HG03342 (cell line): Measurements from ENCODE around the gene ETS1.

Source experiments
- ATAC-seq: cut with Tn5 transposase; IDR thresholded peaks from one replicate; pipeline ENCODE4 v1.9.1; 2021; ENCODE audit warnings: mild to moderate bottlenecking, moderate library complexity; ENCODE audit not compliant: unreplicated experiment

The ETS1 gene

GRCh38 chr11:128619007-128619406 lies 31.6 kb upstream of the ETS1 start:
- no peak for ATAC-seq

GRCh38 chr11:128618603-128619002 lies 31.2 kb upstream of the ETS1 start:
- ATAC-seq, result no peak

GRCh38 chr11:128616161-128616560 lies 28.8 kb upstream of the ETS1 start:
- ATAC-seq, result no peak

- no peak for ATAC-seq
Observed at GRCh38 chr11:128615612-128616011, 28.3 kb upstream of the ETS1 start.

- no peak for ATAC-seq
Observed at GRCh38 chr11:128615076-128615475, 27.7 kb upstream of the ETS1 start.

- no peak for ATAC-seq
Observed at GRCh38 chr11:128614026-128614425, 26.7 kb upstream of the ETS1 start.

- no peak for ATAC-seq
Observed at GRCh38 chr11:128613300-128613995, 26.1 kb upstream of the ETS1 start.

- ATAC-seq, result peak; percentile 96
Observed at GRCh38 chr11:128610721-128611617, 23.6 kb upstream of the ETS1 start.

- no peak for ATAC-seq
Observed at GRCh38 chr11:128609785-128610184, 22.4 kb upstream of the ETS1 start.

- no peak for ATAC-seq
Observed at GRCh38 chr11:128608746-128609407, 21.5 kb upstream of the ETS1 start.

GRCh38 chr11:128607819-128608218 lies 20.5 kb upstream of the ETS1 start:
- ATAC-seq, result no peak

- ATAC-seq, result no peak
Observed at GRCh38 chr11:128604723-128605122, 17.4 kb upstream of the ETS1 start.

- ATAC-seq, result no peak
Observed at GRCh38 chr11:128603752-128604414, 16.5 kb upstream of the ETS1 start.

GRCh38 chr11:128603003-128603696 lies 15.8 kb upstream of the ETS1 start:
- no peak for ATAC-seq

- no peak for ATAC-seq
Observed at GRCh38 chr11:128599729-128600128, 12.4 kb upstream of the ETS1 start.

- ATAC-seq, result no peak
Observed at GRCh38 chr11:128598506-128599150, 11.3 kb upstream of the ETS1 start.

GRCh38 chr11:128598096-128598495 lies 10.7 kb upstream of the ETS1 start:
- ATAC-seq, result no peak

GRCh38 chr11:128597209-128597608 lies 9.9 kb upstream of the ETS1 start:
- ATAC-seq, result no peak

GRCh38 chr11:128596250-128596649 lies 8.9 kb upstream of the ETS1 start:
- ATAC-seq, result no peak

GRCh38 chr11:128595775-128596174 lies 8.4 kb upstream of the ETS1 start:
- no peak for ATAC-seq
